Mucosa of rectum (tissue), 2 donors: ENCODE data around the gene LRRC47.

Source experiments
- H3K27ac ChIP-seq, 2 donors: one replicate each; pipeline ENCODE4 v1.7.0; 2013; ENCODE audit warnings: inconsistent platforms in 2 of 2, low read depth in 2 of 2, low read length in 2 of 2
- H3K27me3 ChIP-seq, 2 donors: one replicate each; pipeline ENCODE4 v1.7.0; 2013; ENCODE audit warnings: low read length in 2 of 2; ENCODE audit not compliant: control insufficient read depth in 2 of 2, insufficient read depth in 2 of 2
- H3K36me3 ChIP-seq, 2 donors: one replicate each; pipeline ENCODE4 v1.7.0; 2013; ENCODE audit warnings: low read length in 2 of 2; ENCODE audit not compliant: control insufficient read depth in 2 of 2, insufficient read depth in 2 of 2
- H3K4me1 ChIP-seq, 2 donors: one replicate each; pipeline ENCODE4 v1.7.0; 2013; ENCODE audit warnings: low read length in 2 of 2, mild to moderate bottlenecking in 1 of 2; ENCODE audit not compliant: control insufficient read depth in 2 of 2, insufficient read depth in 2 of 2
- H3K4me3 ChIP-seq, 2 donors: one replicate each; pipeline ENCODE4 v1.7.0; 2013; ENCODE audit warnings: low read length in 2 of 2
- H3K9ac ChIP-seq, 2 donors: one replicate each; pipeline ENCODE4 v1.7.0; 2013; ENCODE audit warnings: low read length in 2 of 2, low read depth in 1 of 2, mild to moderate bottlenecking in 1 of 2
- H3K9me3 ChIP-seq, 2 donors: one replicate each; pipeline ENCODE4 v1.7.0; 2013; ENCODE audit warnings: low read length in 2 of 2; ENCODE audit not compliant: control insufficient read depth in 2 of 2
- donor health status: healthy.
- donor health status: Normal muscosa, but diverticular disease.

The LRRC47 gene

GRCh38 chr1:3796215-3797061 lies at the start of gene LRRC47:
Gene LRRC47, minus strand, starts transcription at chr1:3796498. Its CDS starts 22 bp downstream, at chr1:3796476.
- Histone ChIP-seq H3K27me3 (peaks cover 0 to 5% of the 10 kb centered on the region in 2 donors), H3K27ac (peak within 1 kb of the TSS in 1 of 2 donors; percentile 43), H3K36me3 (peaks cover 0 to 3% of the 10 kb centered on the region in 2 donors), H3K9me3 (no peaks in the 10 kb centered on the region), H3K4me1 (peaks cover 10 to 13% of the 10 kb centered on the region in 2 donors), H3K9ac (peak within 1 kb of the TSS; percentile 65 to 78), H3K4me3 (peak within 1 kb of the TSS; percentile 69 to 89)

- H3K36me3 ChIP-seq = peaks cover 30 to 62% of the 10 kb centered on the region in 2 donors
- H3K27me3 ChIP-seq = no peaks in the 10 kb centered on the region
- no peak overlapping the region for H3K27ac ChIP-seq
- H3K4me1 ChIP-seq = no peaks in the 10 kb centered on the region
- H3K4me3 ChIP-seq = no peak overlapping the region
- no peak overlapping the region for H3K9ac ChIP-seq
- no peaks in the 10 kb centered on the region for H3K9me3 ChIP-seq
Measured at GRCh38 chr1:3842912-3843311, 46.6 kb upstream of the LRRC47 start.

- no peak overlapping the region for H3K9ac ChIP-seq
- H3K36me3 ChIP-seq = peaks cover 33 to 62% of the 10 kb centered on the region in 2 donors
- H3K27me3 ChIP-seq = no peaks in the 10 kb centered on the region
- no peaks in the 10 kb centered on the region for H3K4me1 ChIP-seq
- H3K27ac ChIP-seq = no peak overlapping the region
- no peak overlapping the region for H3K4me3 ChIP-seq
- H3K9me3 ChIP-seq = no peaks in the 10 kb centered on the region
Measured at GRCh38 chr1:3841491-3841890, 45.2 kb upstream of the LRRC47 start.

GRCh38 chr1:3838788-3839187 lies 42.5 kb upstream of the LRRC47 start:
- Histone ChIP-seq H3K9ac (no peak overlapping the region), H3K27me3 (no peaks in the 10 kb centered on the region), H3K4me3 (no peak overlapping the region), H3K4me1 (no peaks in the 10 kb centered on the region), H3K9me3 (no peaks in the 10 kb centered on the region), H3K27ac (no peak overlapping the region), H3K36me3 (peaks cover 46 to 60% of the 10 kb centered on the region in 2 donors)

- Histone ChIP-seq H3K27me3 (no peaks in the 10 kb centered on the region), H3K4me3 (no peak overlapping the region), H3K27ac (no peak overlapping the region), H3K9ac (no peak overlapping the region), H3K9me3 (no peaks in the 10 kb centered on the region), H3K36me3 (peaks cover 49 to 62% of the 10 kb centered on the region in 2 donors), H3K4me1 (no peaks in the 10 kb centered on the region)
Measured at GRCh38 chr1:3837685-3838084, 41.4 kb upstream of the LRRC47 start.

GRCh38 chr1:3837200-3837599 lies 40.9 kb upstream of the LRRC47 start:
- H3K27me3 ChIP-seq = no peaks in the 10 kb centered on the region
- H3K9me3 ChIP-seq = no peaks in the 10 kb centered on the region
- H3K27ac ChIP-seq = no peak overlapping the region
- peaks cover 52 to 61% of the 10 kb centered on the region in 2 donors for H3K36me3 ChIP-seq
- no peak overlapping the region for H3K9ac ChIP-seq
- H3K4me3 ChIP-seq = no peak overlapping the region
- no peaks in the 10 kb centered on the region for H3K4me1 ChIP-seq

GRCh38 chr1:3836421-3836820 lies 40.1 kb upstream of the LRRC47 start:
- no peak overlapping the region for H3K9ac ChIP-seq
- no peaks in the 10 kb centered on the region for H3K4me1 ChIP-seq
- no peak overlapping the region for H3K27ac ChIP-seq
- no peaks in the 10 kb centered on the region for H3K27me3 ChIP-seq
- H3K36me3 ChIP-seq = peaks cover 58 to 61% of the 10 kb centered on the region in 2 donors
- no peaks in the 10 kb centered on the region for H3K9me3 ChIP-seq
- H3K4me3 ChIP-seq = no peak overlapping the region

GRCh38 chr1:3834701-3835100 lies 38.4 kb upstream of the LRRC47 start:
- peaks cover 54 to 61% of the 10 kb centered on the region in 2 donors for H3K36me3 ChIP-seq
- H3K27me3 ChIP-seq = no peaks in the 10 kb centered on the region
- no peak overlapping the region for H3K4me3 ChIP-seq
- H3K9ac ChIP-seq = no peak overlapping the region
- H3K4me1 ChIP-seq = no peaks in the 10 kb centered on the region
- no peaks in the 10 kb centered on the region for H3K9me3 ChIP-seq
- no peak overlapping the region for H3K27ac ChIP-seq

- Histone ChIP-seq H3K9ac (no peak overlapping the region), H3K27ac (no peak overlapping the region), H3K36me3 (peaks cover 52% of the 10 kb centered on the region in 2 donors)
Measured at GRCh38 chr1:3831689-3832088, 35.4 kb upstream of the LRRC47 start.

GRCh38 chr1:3828391-3828790 lies 32.1 kb upstream of the LRRC47 start:
- Histone ChIP-seq H3K9ac (no peak overlapping the region), H3K4me1 (no peaks in the 10 kb centered on the region), H3K27ac (no peak overlapping the region), H3K27me3 (no peaks in the 10 kb centered on the region), H3K9me3 (no peaks in the 10 kb centered on the region), H3K36me3 (peaks cover 52 to 55% of the 10 kb centered on the region in 2 donors), H3K4me3 (no peak overlapping the region)

More at GRCh38 chr1:3831689-3832088, 35.4 kb upstream of the LRRC47 start:
- no peak overlapping the region for H3K4me3 ChIP-seq
- H3K9me3 ChIP-seq = no peaks in the 10 kb centered on the region
- H3K4me1 ChIP-seq = no peaks in the 10 kb centered on the region
- H3K27me3 ChIP-seq = no peaks in the 10 kb centered on the region
